HepG2 (cell line): ENCODE results near the gene DENND5B.

ENCODE experiments used
- ASH2L ChIP-seq: fragments of 300-600, 200-600 bp; sonication (generic); IDR thresholded peaks from 2 replicates; pipeline ENCODE4 v1.7.0; 2017; ENCODE audit warnings: low read depth, mild to moderate bottlenecking, moderate library complexity, mixed read lengths, low read length; ENCODE audit not compliant: insufficient read length
- FOXM1 ChIP-seq: sonication (generic); formaldehyde crosslinking; IDR thresholded peaks from 2 replicates; pipeline ENCODE4 v1.5.0; 2020; ENCODE audit warnings: missing genetic modification reagents
- MLXIP ChIP-seq: sonication (generic); formaldehyde crosslinking; IDR thresholded peaks from 2 replicates; pipeline ENCODE4 v1.9.0; 2021; ENCODE audit warnings: missing genetic modification reagents, borderline replicate concordance
- POLR2A ChIP-seq, 2 experiments: IDR thresholded peaks; 2 replicates each; pipeline ENCODE4 v1.6.1; 2011; ENCODE audit warnings: low read depth in 2 of 2, low read length in 2 of 2, mild to moderate bottlenecking in 1 of 2, moderate library complexity in 1 of 2; ENCODE audit not compliant: insufficient read depth in 1 of 2
- SALL2 ChIP-seq: sonication (generic); formaldehyde crosslinking; IDR thresholded peaks from 2 replicates; pipeline ENCODE4 v1.8.1; 2023; ENCODE audit warnings: mild to moderate bottlenecking, missing genetic modification reagents, inconsistent platforms
- TCF7 ChIP-seq: sonication (generic); IDR thresholded peaks from 2 replicates; pipeline ENCODE4 v1.6.1; 2016; ENCODE audit warnings: antibody characterized with exemption, low read depth
- ZBTB20 ChIP-seq: sonication (generic); formaldehyde crosslinking; IDR thresholded peaks from 2 replicates; pipeline ENCODE4 v1.8.1; 2023; ENCODE audit warnings: missing genetic modification reagents, low read depth, mild to moderate bottlenecking, borderline replicate concordance
- ZFP37 ChIP-seq: sonication (generic); formaldehyde crosslinking; IDR thresholded peaks from 2 replicates; pipeline ENCODE4 v1.4.0; 2020; ENCODE audit warnings: missing genetic modification reagents, borderline replicate concordance
- ZNF121 ChIP-seq: sonication (generic); formaldehyde crosslinking; IDR thresholded peaks from 2 replicates; pipeline ENCODE4 v1.5.0; 2020; ENCODE audit warnings: mild to moderate bottlenecking, missing genetic modification reagents
- ZNF383 ChIP-seq: sonication (generic); formaldehyde crosslinking; IDR thresholded peaks from 2 replicates; pipeline ENCODE4 v1.4.0; 2020; ENCODE audit warnings: missing genetic modification reagents, mild to moderate bottlenecking, borderline replicate concordance
- ZSCAN29 ChIP-seq: sonication (generic); formaldehyde crosslinking; conservative IDR thresholded peaks from 2 replicates; pipeline ENCODE4 v1.4.0; 2020; ENCODE audit warnings: mild to moderate bottlenecking, missing genetic modification reagents

GRCh38 chr12:31527083-31527482 lies 63.9 kb downstream of the DENND5B start:
- no peak for TF ChIP-seq ZFP37 (CRISPR knock-in tag)
- no peak for TF ChIP-seq ASH2L
- TF ChIP-seq ZNF121 (CRISPR knock-in tag), result no peak
- no peak for TF ChIP-seq TCF7
- TF ChIP-seq ZBTB20 (CRISPR knock-in tag), result no peak
- TF ChIP-seq SALL2 (CRISPR knock-in tag), result no peak
- TF ChIP-seq FOXM1 (CRISPR knock-in tag), result no peak
- TF ChIP-seq ZNF383, result no peak
- no peak for TF ChIP-seq ZSCAN29 (CRISPR knock-in tag)
- TF ChIP-seq POLR2A (IDR thresholded peaks at IDR 0.05; ENCODE audit: insufficient read depth in 1 of 2, low read depth in 2 of 2, low read length in 2 of 2), result no peak
- TF ChIP-seq MLXIP, result no peak
